Prostate gland (tissue), 2 donors: ENCODE data around the gene SPATA31E1.

Experiments used
- POLR2A ChIP-seq: fragments of 450-650 bp; IDR thresholded peaks from one replicate; pipeline ENCODE4 v1.6.1; 2016; ENCODE audit warnings: antibody characterized with exemption, mild to moderate bottlenecking
- POLR2AphosphoS5 ChIP-seq: sonication (generic); formaldehyde crosslinking; IDR thresholded peaks from one replicate; pipeline ENCODE4 v1.6.1; 2017; ENCODE audit warnings: antibody characterized with exemption
- TF ChIP-seq, protein P1 (sequence below), 4 experiments: fragments of 200-600 bp in 2 of 4; fragments of 450-650 bp in 2 of 4; sonication (generic) in 2 of 4; IDR thresholded peaks; 1 replicate in 3 of 4; 2 replicates in 1 of 4; pipeline ENCODE4 v1.5.1; 2016 to 2019; ENCODE audit warnings: antibody characterized with exemption in 4 of 4, mild to moderate bottlenecking in 2 of 4, moderate library complexity in 2 of 4

DNA sequence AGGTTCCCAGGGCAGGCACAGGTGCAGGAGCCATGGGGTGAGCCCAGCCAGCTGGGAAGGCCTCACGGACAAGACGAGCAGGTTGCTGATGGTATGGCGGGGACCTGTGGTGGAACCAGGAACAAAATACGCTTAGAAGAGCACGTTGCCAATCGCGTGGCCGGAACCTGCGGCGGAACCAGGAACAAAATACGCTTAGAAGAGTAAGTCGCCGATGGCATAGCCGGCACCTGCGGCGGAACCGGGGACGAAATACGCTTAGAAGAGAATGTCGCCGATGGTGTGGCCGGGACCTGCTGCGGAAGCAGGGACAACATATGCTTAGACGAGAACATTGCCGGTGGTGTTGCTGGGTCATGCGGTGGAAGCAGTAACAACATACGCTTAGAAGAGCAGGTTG lies 23.5 kb upstream of the SPATA31E1 start:
- TF ChIP-seq, protein P1, sequence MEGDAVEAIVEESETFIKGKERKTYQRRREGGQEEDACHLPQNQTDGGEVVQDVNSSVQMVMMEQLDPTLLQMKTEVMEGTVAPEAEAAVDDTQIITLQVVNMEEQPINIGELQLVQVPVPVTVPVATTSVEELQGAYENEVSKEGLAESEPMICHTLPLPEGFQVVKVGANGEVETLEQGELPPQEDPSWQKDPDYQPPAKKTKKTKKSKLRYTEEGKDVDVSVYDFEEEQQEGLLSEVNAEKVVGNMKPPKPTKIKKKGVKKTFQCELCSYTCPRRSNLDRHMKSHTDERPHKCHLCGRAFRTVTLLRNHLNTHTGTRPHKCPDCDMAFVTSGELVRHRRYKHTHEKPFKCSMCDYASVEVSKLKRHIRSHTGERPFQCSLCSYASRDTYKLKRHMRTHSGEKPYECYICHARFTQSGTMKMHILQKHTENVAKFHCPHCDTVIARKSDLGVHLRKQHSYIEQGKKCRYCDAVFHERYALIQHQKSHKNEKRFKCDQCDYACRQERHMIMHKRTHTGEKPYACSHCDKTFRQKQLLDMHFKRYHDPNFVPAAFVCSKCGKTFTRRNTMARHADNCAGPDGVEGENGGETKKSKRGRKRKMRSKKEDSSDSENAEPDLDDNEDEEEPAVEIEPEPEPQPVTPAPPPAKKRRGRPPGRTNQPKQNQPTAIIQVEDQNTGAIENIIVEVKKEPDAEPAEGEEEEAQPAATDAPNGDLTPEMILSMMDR (IDR thresholded peaks at IDR 0.05) = no peak
- no peak for TF ChIP-seq POLR2AphosphoS5
- TF ChIP-seq POLR2A = no peak
